ENCODE results near the gene HM13. TPM values are rescaled to one million over a fixed set of nuclear protein-coding genes. Genes with fewer than 3 reads are reported as not detected.

HM13 gene
- total RNA-seq, 4 donors from 2014 or later: 38.4 to 86.0 (median 63.4) TPM

GRCh38 chr20:31594002-31594557 is 79.8 kb downstream of the HM13 start:
- WGBS, 2 donors (ENCODE audit: low coverage in 1 of 2): 78% methylated on average over 13 of the region's 13 CpGs; no CpG with 5 or more reads in 1 of the 2 donors
- DNase-seq: no peak
- intact Hi-C loops (cut with DNase I; ENCODE audit: low total_unique reads) (no loop called here), in situ Hi-C loops (cut with MboI; ENCODE audit: low pct_ligation_motif_present in 1 of 4, low pct_unique_long_range_greater_than_20kb in 1 of 4, low sequenced_read_pairs in 3 of 4) (no loop called here)
- Histone ChIP-seq H3K4me1 (peaks cover 18 to 45% (median 39%) of the 10 kb centered on the region in 4 donors), H3K36me3 (no peaks in the 10 kb centered on the region), H3K9me3 (no peaks in the 10 kb centered on the region), H3K27ac (peak overlapping the region; percentile 80 to 86 (median 85)), H3K4me3 (no peak overlapping the region), H3K27me3 (no peaks in the 10 kb centered on the region)
- TF ChIP-seq POLR2AphosphoS5 (IDR thresholded peaks at IDR 0.05): no peak
- TF ChIP-seq POLR2A (IDR thresholded peaks at IDR 0.05): peak; percentile 11
- no peak for TF ChIP-seq EP300 (IDR thresholded peaks at IDR 0.05; ENCODE audit: low read depth)

- Histone ChIP-seq H3K9me3 (no peaks in the 10 kb centered on the region), H3K36me3 (no peaks in the 10 kb centered on the region), H3K27me3 (no peaks in the 10 kb centered on the region), H3K27ac (peak overlapping the region; percentile 80 to 86 (median 85)), H3K4me3 (no peak overlapping the region), H3K4me1 (peaks cover 18 to 45% (median 39%) of the 10 kb centered on the region in 4 donors)
- peak; percentile 46 for DNase-seq
- TF ChIP-seq CTCF (IDR thresholded peaks at IDR 0.05) (no peak), POLR2A (IDR thresholded peaks at IDR 0.05) (no peak), EP300 (IDR thresholded peaks at IDR 0.05; ENCODE audit: low read depth) (no peak), POLR2AphosphoS5 (IDR thresholded peaks at IDR 0.05) (peak in 1 of 3 donors; percentile 37)
- in situ Hi-C loops (cut with MboI; ENCODE audit: low pct_ligation_motif_present in 1 of 4, low pct_unique_long_range_greater_than_20kb in 1 of 4, low sequenced_read_pairs in 3 of 4): no loop called here
- WGBS, 2 donors (ENCODE audit: low coverage in 1 of 2): 65 to 95% methylated on average over 4 to 11 of the region's 11 CpGs
- intact Hi-C loops (cut with DNase I; ENCODE audit: low total_unique reads): no loop called here
Measured at GRCh38 chr20:31594558-31595379, 80.5 kb downstream of the HM13 start.

- Histone ChIP-seq H3K4me1 (peaks cover 18 to 45% (median 39%) of the 10 kb centered on the region in 4 donors), H3K27me3 (no peaks in the 10 kb centered on the region), H3K4me3 (no peak overlapping the region), H3K27ac (peak overlapping the region; percentile 80 to 86 (median 85)), H3K36me3 (no peaks in the 10 kb centered on the region), H3K9me3 (no peaks in the 10 kb centered on the region)
- intact Hi-C loops (cut with DNase I; ENCODE audit: low total_unique reads) (no loop called here), in situ Hi-C loops (cut with MboI; ENCODE audit: low pct_ligation_motif_present in 1 of 4, low pct_unique_long_range_greater_than_20kb in 1 of 4, low sequenced_read_pairs in 3 of 4) (no loop called here)
- 66% methylated on average over 3 of the region's 3 CpGs; no CpG with 5 or more reads in 1 of the 2 donors for WGBS, 2 donors (ENCODE audit: low coverage in 1 of 2)
- TF ChIP-seq POLR2AphosphoS5 (IDR thresholded peaks at IDR 0.05): no peak
- TF ChIP-seq CTCF (IDR thresholded peaks at IDR 0.05): no peak
- no peak for TF ChIP-seq POLR2A (IDR thresholded peaks at IDR 0.05)
- no peak for TF ChIP-seq EP300 (IDR thresholded peaks at IDR 0.05; ENCODE audit: low read depth)
- no peak for DNase-seq
Measured at GRCh38 chr20:31595380-31595653, 81.1 kb downstream of the HM13 start.

- in situ Hi-C loops (cut with MboI; ENCODE audit: low pct_ligation_motif_present in 1 of 4, low pct_unique_long_range_greater_than_20kb in 1 of 4, low sequenced_read_pairs in 3 of 4) (no loop called here), intact Hi-C loops (cut with DNase I; ENCODE audit: low total_unique reads) (no loop called here)
- TF ChIP-seq POLR2AphosphoS5 (IDR thresholded peaks at IDR 0.05) (peak; percentile 81 to 95 (median 90)), EP300 (IDR thresholded peaks at IDR 0.05; ENCODE audit: low read depth) (peak; percentile 76), CTCF (IDR thresholded peaks at IDR 0.05) (no peak), POLR2A (IDR thresholded peaks at IDR 0.05) (peak; percentile 89)
- no peak overlapping the region for H3K4me3 ChIP-seq
- DNase-seq: peak; percentile 86
- no peaks in the 10 kb centered on the region for H3K9me3 ChIP-seq
- no peaks in the 10 kb centered on the region for H3K27me3 ChIP-seq
- H3K36me3 ChIP-seq: no peaks in the 10 kb centered on the region
- peaks cover 18 to 45% (median 39%) of the 10 kb centered on the region in 4 donors for H3K4me1 ChIP-seq
- peak overlapping the region; percentile 80 to 86 (median 85) for H3K27ac ChIP-seq
- 29 to 60% methylated on average over 1 to 15 of the region's 15 CpGs for WGBS, 2 donors (ENCODE audit: low coverage in 1 of 2)
Measured at GRCh38 chr20:31595654-31596411, 81.6 kb downstream of the HM13 start.

Measured in transverse colon (tissue), 4 donors.